DMS153 treated with DMSO at 0.1 percent for 48 hours (cell line): ENCODE measurements around the gene C17orf67.
"Not testable (repeated sequence)": the region's sequence is repeated elsewhere in the genome, so short reads cannot be mapped to it uniquely, and the experiment has no call there.

Experiments used
- DNase-seq: peaks from one replicate; lab custom pipeline; 2025; ENCODE audit not compliant: unreplicated experiment; lab: John Stamatoyannopoulos, UW

Gene C17orf67

GRCh38 chr17:56777859-56778258 lies 55.9 kb downstream of the C17orf67 start:
- DNase-seq, result no peak

GRCh38 chr17:56774650-56775049 lies 59.1 kb downstream of the C17orf67 start:
- DNase-seq, result no peak

- no peak for DNase-seq
These were observed 60.6 kb downstream of the C17orf67 start for GRCh38 chr17:56773124-56773523.

- DNase-seq, result no peak
These were observed 61.3 kb downstream of the C17orf67 start for GRCh38 chr17:56772442-56772841.

GRCh38 chr17:56771975-56772374 lies 61.7 kb downstream of the C17orf67 start:
- no peak for DNase-seq

- no peak for DNase-seq
These were observed 62.2 kb downstream of the C17orf67 start for GRCh38 chr17:56771563-56771962.

- no peak for DNase-seq
These were observed 63.3 kb downstream of the C17orf67 start for GRCh38 chr17:56770427-56770826.

- no peak for DNase-seq
These were observed 68.3 kb downstream of the C17orf67 start for GRCh38 chr17:56765449-56765848.

- DNase-seq, result no peak
These were observed 70.7 kb downstream of the C17orf67 start for GRCh38 chr17:56762988-56763387.

GRCh38 chr17:56762144-56762543 lies 71.6 kb downstream of the C17orf67 start:
- no peak for DNase-seq

GRCh38 chr17:56761387-56761786 lies 72.3 kb downstream of the C17orf67 start:
- DNase-seq, result no peak

- DNase-seq, result not testable (repeated sequence)
These were observed 76.1 kb downstream of the C17orf67 start for GRCh38 chr17:56757611-56758010.

GRCh38 chr17:56756536-56756935 lies 77.2 kb downstream of the C17orf67 start:
- no peak for DNase-seq

- DNase-seq, result no peak
These were observed 78.4 kb downstream of the C17orf67 start for GRCh38 chr17:56755310-56755709.

GRCh38 chr17:56754523-56755208 lies 79.1 kb downstream of the C17orf67 start:
- no peak for DNase-seq

GRCh38 chr17:56752263-56752836 lies 81.4 kb downstream of the C17orf67 start:
- peak; percentile 1 for DNase-seq

GRCh38 chr17:56751145-56751738 lies 82.5 kb downstream of the C17orf67 start:
- no peak for DNase-seq

- no peak for DNase-seq
These were observed 89.0 kb downstream of the C17orf67 start for GRCh38 chr17:56744721-56745120.

GRCh38 chr17:56742601-56743000 lies 91.1 kb downstream of the C17orf67 start:
- no peak for DNase-seq
